Measurements from ENCODE around the gene PAGE4.

The PAGE4 gene, protein sequence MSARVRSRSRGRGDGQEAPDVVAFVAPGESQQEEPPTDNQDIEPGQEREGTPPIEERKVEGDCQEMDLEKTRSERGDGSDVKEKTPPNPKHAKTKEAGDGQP

DNA sequence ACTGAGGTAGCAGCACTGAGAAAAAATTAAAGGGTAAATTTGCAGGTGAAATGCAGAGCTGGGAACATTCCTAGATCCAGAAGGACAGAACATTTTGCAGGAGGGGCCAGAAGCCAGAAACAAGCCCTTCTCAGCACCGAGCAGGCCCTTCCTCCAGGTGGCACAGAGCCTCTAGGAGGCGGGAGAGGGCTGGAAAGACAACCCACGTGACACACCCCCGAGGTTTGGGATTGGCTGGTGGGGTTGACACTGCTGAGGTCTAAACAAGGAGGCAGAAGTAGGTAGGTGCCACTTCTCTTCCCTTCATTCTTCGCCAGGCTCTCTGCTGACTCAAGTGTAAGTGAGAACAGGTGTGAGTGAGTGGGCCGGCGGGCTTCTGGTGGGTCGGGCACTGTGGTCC, at the start of gene PAGE4:
PAGE4 (plus strand) TSS at position 288 of the 400 bp plus-strand sequence. CDS start 1,126 bp downstream, outside the sequence.
- FAIRE-seq = no peak

DNA sequence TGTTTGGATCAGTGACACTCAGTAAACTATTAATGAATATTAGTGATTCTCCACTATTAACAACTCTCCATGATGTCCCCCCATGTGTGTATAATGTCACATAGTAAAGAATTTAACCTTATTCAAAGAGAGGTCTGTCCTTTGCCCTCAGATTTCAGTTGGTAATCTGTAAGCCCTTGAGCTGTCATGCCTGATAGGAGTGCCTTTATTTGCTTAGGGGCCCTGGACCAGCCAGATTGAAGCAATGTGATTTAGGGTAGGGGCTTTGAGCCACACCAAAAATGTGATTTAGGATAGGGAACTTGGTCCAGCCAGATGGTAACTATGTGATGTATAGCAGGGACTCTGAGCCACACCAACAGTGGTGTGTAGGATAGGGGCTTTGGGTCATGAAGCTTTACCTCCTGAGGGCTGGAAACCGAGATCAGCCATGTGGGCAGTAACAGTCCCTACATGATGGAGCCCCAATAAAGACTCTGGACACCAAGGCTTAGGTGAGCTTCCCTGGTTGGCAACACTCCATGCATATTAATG, 44.3 kb upstream of the PAGE4 start:
- FAIRE-seq = no peak

DNA sequence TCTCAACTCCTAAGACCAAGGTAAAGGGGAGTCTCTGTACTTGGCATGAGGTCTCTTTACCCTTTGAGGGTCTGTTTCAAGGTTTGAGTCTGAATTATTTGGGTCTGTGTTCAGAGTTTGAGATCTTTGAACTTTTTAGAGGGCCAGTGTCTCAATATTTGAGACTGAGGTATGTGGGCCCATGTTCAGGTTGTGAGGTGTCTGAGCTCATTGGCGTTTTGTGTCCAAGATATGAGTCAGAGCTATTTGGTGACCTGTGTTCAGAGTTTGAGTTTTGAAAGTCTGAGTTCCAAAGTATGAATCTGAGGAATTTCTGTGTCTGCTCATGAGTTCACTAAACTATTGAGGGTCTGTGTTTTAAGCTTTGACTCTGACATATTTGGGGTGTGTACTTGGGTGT, 36.7 kb upstream of the PAGE4 start:
- no peak for FAIRE-seq

DNA sequence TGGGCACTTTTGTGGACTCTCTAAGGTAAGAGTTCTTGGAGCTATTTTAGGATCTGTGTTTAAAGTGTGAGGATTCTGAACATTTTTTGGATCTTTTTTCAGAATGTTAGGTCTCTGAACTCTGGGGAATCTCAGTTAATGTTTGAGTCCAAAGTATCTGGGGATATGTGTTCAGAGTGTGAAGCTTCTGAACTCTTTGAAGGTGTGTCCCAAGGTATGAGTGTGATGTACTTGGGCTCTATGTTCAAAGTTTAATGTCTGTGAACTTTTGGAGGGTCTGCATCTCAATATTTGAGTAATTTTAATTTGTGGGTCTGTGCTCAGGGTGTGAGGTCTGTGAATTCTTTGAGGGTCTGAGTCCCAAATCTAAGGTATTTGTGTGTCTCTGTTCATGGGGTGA, 35.4 kb upstream of the PAGE4 start:
- no peak for FAIRE-seq

DNA sequence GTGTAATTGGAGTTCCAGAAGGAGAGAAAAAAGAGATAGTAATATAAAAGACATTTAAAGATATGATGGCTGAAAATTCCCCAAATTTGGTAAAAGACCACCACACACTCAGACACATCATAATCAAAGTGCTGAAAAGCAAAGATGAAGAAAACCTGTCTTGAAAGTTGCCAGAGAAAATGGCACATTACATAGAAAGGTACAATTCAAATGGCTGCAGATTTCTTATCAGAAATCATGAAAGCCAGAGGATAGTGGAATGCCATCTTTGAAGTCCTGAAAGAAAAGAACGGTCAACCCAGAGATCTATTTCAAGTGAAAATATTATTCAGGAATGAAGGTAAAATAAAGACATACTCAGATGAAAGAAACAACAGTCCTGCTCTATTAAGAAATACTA, 29.3 kb upstream of the PAGE4 start:
- FAIRE-seq = no peak

DNA sequence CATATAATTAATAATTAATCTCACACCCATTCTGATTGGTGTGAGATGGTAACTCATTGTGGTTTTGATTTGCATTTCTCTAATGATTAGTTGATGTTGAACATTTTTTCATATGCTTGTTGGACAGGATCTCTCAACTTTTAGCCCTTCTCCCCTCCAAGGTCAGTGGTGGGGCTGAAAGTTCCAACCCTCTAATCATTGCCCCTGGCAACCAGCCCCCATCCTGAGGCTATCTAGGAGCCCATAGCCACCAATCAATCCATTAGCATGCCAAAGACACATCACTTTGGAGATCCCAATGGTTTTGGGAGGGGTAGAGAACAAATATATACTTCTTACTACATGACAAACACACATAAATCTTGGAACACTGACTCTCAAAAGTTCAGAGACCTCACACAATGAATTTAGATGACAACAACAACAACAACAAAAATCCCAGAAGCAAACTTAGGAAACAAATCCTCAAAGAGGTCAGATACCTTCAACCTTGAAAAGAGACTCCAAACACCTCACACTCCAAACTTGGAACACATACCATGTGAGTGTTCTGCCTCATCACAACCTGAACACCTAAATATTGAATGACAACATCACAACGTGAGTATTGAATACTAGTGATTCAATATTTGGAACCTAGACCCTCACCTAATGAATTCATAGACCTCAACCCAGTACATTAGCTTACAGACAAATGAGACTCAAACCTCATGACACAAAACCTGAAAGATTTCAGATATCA, 19.0 kb upstream of the PAGE4 start:
- FAIRE-seq = no peak

DNA sequence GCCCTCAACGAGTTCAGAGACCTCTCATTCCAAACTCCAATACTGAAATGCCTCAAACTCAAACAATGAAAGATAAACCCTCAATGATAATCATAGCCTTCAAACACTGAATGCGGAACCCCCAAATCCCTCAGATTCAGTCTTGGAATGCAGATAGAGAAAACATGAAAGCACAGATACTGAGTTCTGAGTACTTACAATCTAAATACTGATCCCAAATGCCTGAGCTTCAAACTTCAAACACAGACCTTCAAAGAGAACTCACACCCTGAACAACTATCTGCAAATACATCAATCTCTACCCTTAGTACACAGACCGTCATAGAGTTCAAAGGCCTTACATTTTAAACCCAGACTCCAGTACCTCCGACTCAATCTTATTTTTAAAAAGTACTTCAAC, 16.9 kb upstream of the PAGE4 start:
- FAIRE-seq = no peak

DNA sequence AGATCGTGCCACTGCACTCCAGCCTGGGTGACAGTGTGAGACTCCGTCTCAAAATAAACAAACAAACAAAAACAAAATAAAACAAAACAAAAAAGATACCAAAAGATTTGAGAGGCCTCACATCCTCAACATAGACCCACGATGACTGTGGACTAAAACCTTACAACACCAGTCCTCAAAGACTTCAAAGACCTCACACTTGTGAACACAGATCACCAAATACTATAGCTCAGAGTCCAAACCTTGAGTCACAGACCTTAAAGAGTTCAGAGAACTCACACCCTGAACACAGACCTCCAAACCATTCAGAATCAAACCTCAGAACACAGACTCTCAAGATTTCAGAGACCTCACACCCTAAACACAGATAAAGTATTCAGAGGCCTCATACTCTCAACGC, 12.7 kb upstream of the PAGE4 start:
- no peak for FAIRE-seq

DNA sequence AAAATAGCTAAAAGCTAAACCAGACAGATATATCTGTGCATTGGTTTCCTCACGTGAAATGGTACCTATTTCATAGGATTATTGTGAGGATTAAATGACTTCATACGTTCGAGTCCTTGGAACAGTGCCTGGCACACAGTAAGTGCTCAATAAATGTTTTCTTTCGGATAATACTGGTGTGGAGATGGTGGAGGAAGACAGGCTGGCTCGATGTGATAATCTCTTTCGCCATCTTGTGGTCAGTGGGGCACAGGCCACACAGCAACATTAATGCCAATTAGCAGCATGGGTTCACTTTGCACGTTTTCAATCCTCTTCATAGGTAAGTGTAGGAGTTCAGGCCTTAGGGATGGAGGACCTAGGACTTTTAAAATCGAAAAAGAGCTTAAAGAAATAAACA, 9.3 kb downstream of the PAGE4 start:
- FAIRE-seq = no peak

DNA sequence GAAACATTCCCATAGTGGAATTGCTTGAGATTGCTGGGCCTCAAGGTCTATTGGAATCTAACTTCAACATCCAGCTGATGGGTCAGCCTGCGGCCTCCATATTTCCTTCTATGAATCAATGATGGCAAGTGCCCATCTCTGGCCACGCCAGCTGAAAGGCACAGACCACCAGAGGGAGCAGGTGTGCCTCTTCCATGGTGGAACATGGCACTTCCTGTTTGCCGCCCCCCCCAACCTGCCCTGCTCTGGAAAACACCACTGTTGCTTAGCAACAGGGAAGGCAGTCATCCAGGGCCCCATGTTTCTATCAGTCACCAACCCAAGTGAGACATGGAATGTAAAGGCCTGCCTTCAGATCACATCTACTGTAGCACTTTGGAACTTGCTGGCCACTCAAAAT, 11.6 kb downstream of the PAGE4 start:
- no peak for FAIRE-seq

DNA sequence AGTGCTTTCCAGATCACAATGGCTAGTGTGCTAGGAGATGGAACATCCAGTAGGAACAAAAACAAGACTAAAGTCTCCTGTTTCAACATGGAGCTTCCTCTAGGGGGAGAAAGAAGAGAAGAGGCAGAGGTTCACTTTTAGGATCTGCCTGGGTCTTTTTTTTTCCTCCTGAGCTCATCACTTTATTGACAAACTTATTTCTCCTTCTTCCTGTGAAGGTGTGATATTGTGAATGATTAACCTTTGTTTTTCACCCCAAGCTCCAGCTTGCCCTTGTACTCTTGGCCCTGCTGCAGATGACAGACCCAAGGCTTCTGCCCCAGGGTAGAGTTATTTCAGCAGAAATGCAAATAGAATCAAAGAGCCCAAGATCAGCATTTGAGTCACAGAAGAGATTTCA, 13.5 kb downstream of the PAGE4 start:
- FAIRE-seq = no peak

DNA sequence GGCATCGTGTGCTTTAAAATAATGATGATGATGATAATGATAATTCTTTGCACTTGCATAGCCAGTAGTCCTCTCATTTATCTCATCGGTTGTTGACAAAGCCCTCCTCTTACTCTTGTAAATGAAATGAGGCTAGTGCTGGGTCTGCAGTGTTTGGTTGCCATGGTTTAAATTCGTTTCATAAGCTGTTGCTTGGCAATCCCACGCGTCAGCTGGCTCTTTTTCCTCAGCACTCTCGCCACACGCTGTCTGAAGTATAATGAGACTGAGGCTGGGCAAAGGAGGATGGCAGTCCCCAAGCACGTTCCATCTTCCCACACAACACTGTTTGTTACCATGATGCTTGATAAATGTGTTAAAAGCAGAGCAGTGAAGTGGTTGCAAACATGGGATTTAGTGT, 15.5 kb downstream of the PAGE4 start:
- FAIRE-seq = no peak

DNA sequence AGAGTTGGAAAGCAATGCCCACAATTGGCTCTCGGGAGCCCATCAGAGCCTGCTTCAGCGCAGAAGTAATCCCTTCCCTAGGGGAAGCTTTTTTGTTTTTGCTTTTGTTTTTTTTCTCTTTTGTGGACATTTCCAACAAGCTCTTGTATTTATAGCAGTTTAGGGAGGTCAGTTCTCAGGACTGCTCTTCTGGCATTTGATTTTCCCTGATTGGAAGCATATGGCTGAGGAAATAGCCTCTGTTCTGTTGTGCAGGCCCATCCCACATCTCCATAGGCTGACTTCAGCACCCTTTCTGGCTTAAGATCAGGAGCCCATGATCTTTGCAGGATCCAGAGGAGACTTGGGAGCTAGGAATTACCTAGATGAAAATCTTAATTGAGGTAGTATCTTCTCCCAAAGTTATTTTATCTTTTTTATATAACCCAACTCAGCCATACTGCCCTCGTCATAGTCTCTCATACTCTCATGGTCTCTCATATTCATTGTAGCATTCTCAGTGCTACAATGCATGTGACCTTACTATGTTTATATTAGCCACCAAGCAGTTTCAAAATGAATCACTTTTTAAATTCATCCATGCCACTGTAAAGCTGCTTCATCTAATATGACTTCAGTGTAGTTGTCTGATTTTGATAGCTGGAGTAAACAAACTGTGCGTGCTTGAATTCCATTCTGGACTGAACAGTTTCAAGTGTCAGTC, 16.7 kb downstream of the PAGE4 start:
- FAIRE-seq = no peak

DNA sequence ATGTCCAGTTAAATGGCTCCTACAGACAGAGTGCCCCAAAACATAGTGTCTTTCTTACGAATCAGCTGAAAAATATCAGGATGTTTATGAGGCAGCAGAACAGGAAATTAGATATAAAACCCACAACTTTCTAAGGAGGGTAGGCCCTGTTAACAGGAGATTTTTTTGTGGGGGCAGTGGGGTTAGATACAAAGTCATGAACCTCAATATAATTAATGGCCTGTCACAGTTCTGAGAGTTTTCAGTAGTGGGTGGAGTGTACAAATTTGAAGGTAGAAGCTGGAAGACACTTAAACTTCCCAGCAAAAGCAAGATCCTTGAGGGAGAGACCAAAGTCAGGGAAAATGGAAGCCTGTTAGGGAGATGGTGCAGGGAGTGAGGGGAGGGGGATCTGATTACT, 17.4 kb downstream of the PAGE4 start:
- no peak for FAIRE-seq

DNA sequence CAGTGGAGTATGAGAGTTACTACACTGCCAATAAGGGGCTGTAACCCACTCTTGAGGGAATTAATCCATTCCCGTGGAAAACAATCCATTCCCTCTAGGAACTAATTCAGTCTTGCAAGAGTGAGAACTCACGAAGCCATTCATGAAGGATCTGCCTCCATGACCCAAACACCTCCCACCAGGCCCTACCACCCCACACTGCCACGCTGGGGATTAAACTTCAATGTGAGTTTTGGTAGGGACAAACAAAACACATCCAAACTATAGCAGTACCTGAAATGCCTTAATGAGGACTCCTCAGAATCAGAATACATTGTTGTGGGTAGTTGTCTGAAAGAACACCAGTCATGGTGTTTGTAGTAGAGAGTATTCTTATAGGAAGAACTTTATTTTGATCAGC, 19.2 kb downstream of the PAGE4 start:
- no peak for FAIRE-seq

DNA sequence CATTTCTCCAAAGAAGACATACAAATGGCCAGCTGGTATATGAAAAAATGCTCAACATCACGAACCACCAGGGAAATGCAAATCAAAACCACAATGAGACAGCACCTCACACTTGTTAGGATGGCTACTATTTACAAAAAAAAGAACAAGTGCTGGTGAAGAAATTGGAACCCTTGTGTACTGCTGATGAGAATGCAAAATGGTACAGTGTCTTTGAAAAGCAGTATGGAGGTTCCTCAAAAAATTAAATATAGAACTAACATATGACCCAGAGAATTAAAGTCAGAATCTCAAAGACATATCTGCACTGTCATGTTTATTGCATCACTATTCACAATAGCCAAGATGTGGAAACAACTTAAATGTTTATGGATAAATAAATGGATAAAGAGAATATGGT, 20.9 kb downstream of the PAGE4 start:
- FAIRE-seq = no peak

DNA sequence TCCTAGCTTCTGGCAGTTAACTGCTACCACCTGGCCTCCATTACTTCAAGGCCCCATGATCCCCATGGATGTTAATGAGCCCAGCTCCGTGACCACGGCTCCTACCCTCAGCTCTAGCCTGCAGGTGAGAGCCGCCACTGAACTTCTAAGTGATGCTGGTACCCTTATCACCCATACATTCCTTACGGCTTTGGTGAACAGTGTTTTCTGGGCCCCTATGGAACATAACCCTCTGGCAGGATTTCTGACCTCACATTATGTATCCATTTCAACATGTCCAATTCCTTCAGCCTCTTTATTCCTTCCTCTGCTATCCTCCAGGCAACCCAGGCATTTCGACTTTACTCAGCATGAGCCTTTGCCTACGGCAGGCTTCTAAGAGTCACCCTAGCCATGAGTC, 24.6 kb downstream of the PAGE4 start:
- no peak for FAIRE-seq

DNA sequence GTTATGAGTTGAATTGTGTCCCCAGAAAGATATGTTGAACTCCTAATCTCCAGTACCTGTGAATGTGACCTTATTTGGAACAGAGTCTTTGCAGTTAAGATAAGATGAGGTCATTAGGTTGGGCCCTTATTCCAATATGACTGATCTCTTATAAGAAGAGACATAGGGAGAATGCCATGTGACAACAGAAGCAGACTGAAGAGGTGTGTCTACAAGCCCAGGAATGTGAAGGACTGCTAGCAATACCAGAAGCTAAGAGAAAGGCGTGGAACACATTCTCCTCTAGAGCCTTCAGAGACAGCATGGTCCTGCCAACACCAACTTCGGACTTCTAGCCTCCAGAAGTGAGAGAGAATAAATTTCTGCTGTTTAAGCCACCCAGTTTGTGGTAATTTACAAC, 27.7 kb downstream of the PAGE4 start:
- FAIRE-seq = no peak

DNA sequence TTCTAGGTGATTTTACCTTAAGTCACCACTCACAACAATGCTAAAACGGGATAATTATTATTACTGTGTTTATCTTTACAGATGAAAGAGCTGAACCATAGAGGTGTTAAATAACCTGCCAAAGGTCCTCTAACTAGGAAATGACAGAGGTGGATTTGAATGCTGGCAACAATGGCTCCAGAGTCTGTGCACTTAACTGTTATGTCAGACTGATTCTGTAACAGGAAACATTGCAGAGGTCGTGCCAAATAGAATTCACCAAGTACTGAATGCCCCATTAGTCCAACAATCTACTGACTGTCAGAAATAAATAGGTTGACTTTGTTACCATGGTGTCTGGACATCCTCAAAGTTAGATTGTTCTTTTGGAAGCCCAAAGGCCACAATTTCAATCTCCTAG, 29.2 kb downstream of the PAGE4 start:
- FAIRE-seq = no peak

DNA sequence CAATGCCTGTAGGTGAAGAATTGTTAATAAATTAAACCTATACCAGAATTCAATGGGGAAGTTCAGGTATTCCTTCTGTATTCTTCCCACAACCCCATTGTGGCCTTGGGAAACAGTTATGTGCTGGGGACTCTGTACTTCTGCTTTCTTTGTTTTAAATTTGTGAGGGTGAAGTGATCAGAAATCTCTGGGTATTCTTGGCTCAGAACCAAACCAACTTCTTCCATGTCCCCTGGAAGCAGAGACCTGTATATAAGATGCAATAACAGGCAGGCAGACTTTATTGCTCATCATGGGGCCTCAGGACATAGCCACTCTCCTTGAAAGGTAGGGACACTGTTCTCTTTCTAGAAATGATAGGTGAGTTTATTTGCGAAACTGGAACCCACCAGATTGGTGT, 30.4 kb downstream of the PAGE4 start:
- no peak for FAIRE-seq

DNA sequence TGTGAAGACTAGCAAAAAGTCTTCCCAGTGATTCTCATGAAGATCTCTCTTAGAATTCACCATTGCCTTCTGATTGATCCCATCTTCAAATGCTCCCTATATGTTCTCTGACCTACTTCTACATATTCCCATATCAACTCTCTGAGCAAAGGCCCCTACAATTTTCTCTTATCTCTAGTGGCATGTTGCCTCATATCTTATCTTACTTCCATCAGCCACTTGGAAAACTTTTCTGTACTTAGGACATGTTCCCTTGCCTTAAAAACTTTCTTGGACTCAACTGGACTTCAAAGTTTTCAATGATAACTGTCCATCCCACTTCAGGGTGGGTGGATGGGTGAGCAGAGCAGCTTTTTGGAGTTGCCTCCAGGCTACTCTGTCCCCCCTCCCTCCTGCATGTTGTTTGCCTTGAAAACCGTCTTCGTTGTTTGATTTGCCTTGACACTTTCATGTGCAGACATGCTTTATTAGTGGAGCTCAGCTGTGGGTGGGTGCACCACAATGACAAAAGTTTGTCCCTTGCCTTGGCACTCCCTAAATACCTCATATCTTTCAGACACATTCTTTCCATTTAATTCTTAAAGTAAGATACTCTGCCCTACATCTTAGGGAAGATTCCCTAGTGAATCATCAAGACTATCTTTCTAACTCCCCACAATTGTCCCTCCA, 31.9 kb downstream of the PAGE4 start:
- FAIRE-seq = no peak

DNA sequence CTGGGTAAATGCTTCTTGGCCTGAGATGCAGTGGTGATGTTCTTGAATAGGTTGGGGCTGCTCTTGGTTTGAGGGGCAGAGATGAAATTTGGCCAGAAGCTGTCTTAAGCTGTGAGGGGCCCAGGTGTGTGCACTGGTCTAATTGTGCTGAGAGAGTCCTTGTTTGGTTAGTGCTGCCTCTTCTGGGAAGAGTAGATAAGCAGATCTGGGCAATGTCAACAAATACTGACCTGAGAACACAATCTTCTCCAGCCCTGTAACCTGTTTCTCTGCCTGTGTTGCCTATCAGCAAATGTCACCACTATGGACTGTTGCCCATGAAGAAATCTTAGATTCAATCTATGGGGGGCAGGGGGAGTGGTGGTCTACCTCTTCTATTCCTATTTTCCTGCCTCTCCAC, 33.0 kb downstream of the PAGE4 start:
- FAIRE-seq = no peak

DNA sequence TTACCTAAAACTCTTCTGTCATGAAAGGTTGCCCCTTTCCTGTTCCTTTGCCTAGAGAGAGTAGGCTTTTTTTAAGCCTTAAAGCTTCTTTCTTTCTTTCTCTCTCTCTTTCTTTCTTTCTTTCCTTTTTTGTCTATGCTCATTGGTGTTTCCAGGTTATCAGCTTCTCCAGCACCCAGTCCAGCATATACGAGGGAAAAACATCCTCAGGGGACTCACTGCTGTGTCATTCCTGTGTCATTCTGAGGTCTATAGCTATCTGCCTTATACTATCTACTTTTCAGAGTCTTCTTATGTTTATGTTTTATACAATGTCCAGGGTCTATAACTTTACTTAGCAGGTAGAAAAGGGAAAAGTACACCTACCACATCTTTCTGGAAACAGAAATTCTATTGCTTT, 39.6 kb downstream of the PAGE4 start:
- no peak for FAIRE-seq

DNA sequence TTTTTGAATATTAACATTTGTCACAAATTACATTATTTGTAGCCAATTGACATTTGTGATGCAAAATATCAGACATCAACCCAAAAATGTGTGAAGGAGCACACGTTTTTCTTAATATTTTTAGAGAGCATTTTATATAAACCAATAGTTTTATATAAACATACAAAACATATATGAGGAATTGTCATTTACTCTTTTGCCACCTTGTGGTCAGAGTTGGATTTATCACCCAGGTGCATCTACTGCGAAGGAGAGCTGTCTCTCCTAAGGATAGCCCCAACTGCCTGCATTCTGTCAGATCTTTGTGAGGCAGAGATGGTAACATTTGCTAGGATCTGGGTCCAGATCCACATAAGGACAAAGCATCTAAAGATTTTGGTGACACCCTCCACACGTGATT, 47.6 kb downstream of the PAGE4 start:
- FAIRE-seq = peak; percentile 90

Measured in G401.6 (cell line).